Measurements from ENCODE around the gene NR4A3.

DNA sequence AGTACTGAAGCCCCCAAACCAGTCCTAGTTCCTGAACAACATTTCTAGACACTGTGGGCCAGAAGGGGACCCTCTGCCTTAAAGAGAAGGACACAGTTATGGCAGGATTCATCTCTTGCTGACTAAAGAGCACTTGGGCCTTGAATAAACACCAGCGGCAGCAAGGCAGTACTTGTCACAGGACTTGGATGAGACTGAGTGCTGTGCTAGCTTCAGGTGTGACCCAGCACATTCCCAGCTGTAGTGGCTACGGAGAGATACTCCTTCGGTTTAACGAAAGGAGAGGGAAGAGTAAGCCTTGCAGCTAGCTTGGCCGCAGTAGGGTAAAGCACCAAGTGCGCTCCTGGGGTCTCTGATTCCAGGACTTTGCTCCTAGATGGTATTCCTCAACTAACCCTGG, 73.8 kb downstream of the NR4A3 start:
- TF ChIP-seq SP1 (IDR thresholded peaks at IDR 0.05) (no peak), BHLHE40 (IDR thresholded peaks at IDR 0.05; ENCODE audit: borderline replicate concordance) (no peak), FOXM1 (IDR thresholded peaks at IDR 0.05; ENCODE audit: borderline replicate concordance) (no peak), LEF1 (IDR thresholded peaks at IDR 0.05; ENCODE audit: borderline replicate concordance) (no peak), FOXA1 (IDR thresholded peaks at IDR 0.05) (no peak), FOXK2 (IDR thresholded peaks at IDR 0.05) (no peak), L3MBTL2 (conservative IDR thresholded peaks at IDR 0.05) (no peak), TARDBP (IDR thresholded peaks at IDR 0.05) (no peak), ELF4 (IDR thresholded peaks at IDR 0.05) (no peak), SUZ12 (IDR thresholded peaks at IDR 0.05) (no peak), HDGF (IDR thresholded peaks at IDR 0.05; ENCODE audit: borderline replicate concordance) (no peak)

Data from HEK293T (cell line).